ENCODE measurements around the gene MAPK1. TPM values are rescaled to one million over a fixed set of nuclear protein-coding genes. Genes with fewer than 3 reads are reported as not detected.

The MAPK1 gene
- total and polyA plus RNA-seq, 2 experiments from 2014 or later = 72.3 to 76.0 TPM

DNA sequence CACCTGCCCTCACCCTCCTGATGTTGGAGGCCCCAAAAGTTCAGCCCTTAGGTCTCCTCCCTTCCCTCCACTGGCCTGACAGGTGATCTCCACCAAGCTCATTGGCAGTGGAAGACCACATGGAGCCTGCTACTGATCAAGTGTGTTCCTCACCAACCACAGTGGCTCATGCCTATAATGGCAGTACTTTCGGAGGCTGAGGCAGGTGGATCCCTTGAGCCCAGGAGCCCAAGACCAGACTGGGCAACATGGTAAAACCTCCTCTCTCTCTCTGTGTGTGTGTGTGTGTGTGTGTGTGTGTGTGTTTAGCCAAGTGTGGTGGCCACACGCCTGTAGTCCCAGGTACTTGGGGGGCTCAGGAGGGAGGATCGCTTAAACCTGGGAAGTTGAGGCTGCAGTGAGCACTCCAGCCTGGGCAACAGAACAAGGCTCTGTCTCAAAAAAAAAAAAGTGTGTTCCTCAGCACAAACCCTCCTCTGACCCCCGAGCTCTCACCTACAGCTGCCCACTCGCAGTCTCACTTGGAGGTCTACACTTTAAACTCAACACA is 127.5 kb downstream of the MAPK1 start:
- no peaks in the 10 kb centered on the region; the same call in 1 of the 2 replicates for H3K27me3 ChIP-seq (replicated peaks; ENCODE audit: insufficient read depth)
- 0 out of 2 replicates have a peak, but pooled peaks cover 3% of the 10 kb centered on the region for H3K4me1 ChIP-seq (ENCODE audit: insufficient read depth)
- no peak overlapping the region for H2AFZ ChIP-seq
- H3K27ac ChIP-seq = no peak overlapping the region
- DNase-seq = no peak
- no peaks in the 10 kb centered on the region for H3K9me3 ChIP-seq (ENCODE audit: low read depth)
- no peak overlapping the region for H3K4me2 ChIP-seq (ENCODE audit: unreplicated experiment)
- no peaks in the 10 kb centered on the region for H4K20me1 ChIP-seq (ENCODE audit: insufficient read depth)
- no peak overlapping the region for H3K9ac ChIP-seq
- H3K79me2 ChIP-seq (ENCODE audit: insufficient read depth) = no peaks in the 10 kb centered on the region
- no peaks in the 10 kb centered on the region for H3F3A ChIP-seq (ENCODE audit: insufficient read depth)
- in situ Hi-C loops (cut with MboI) = no loop called here
- no peaks in the 10 kb centered on the region for H3K36me3 ChIP-seq (ENCODE audit: low read depth)
- 80% methylated on average over 5 of the region's 5 CpGs for WGBS, 2 experiments (ENCODE audit: low coverage in 1 of 2, low lambda C conversion rate in 2 of 2, missing lambda C conversion rate in 2 of 2)
- no peak overlapping the region for H3K4me3 ChIP-seq
- H3K9me2 ChIP-seq (ENCODE audit: insufficient read depth) = no peaks in the 10 kb centered on the region
- TF ChIP-seq EZH2phosphoT487 (IDR thresholded peaks at IDR 0.05; ENCODE audit: insufficient read depth, low read depth) = no peak
- no peak for TF ChIP-seq EZH2 (IDR thresholded peaks at IDR 0.05; ENCODE audit: insufficient read depth, poor library complexity, severe bottlenecking)

DNA sequence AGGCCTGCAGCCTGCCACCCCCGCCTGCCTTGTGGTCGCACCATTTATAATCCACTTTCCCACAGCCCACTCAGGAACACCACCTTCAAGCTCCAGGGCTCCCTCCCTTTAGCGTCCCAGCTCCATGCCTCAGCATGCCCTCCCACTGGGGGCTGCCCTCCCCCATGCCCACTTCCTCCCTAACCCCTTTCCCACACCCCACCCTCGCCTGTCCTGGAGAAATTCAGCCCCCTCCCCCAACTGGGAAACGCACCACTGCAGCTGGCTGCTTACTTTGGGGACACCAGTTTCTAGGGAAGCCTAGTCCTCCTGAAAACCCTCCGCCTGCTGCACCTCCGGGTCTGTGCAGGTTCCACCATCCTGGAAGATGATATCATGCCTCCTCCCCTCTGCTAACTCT is 128.5 kb downstream of the MAPK1 start:
- Histone ChIP-seq H3K4me2 (ENCODE audit: unreplicated experiment) (no peak overlapping the region), H3K79me2 (ENCODE audit: insufficient read depth) (no peaks in the 10 kb centered on the region), H3K36me3 (ENCODE audit: low read depth) (no peaks in the 10 kb centered on the region), H2AFZ (no peak overlapping the region), H3K27ac (no peak overlapping the region), H3K9me3 (ENCODE audit: low read depth) (no peaks in the 10 kb centered on the region), H3K9me2 (ENCODE audit: insufficient read depth) (no peaks in the 10 kb centered on the region), H4K20me1 (ENCODE audit: insufficient read depth) (no peaks in the 10 kb centered on the region), H3K27me3 (replicated peaks; ENCODE audit: insufficient read depth) (no peaks in the 10 kb centered on the region; the same call in 1 of the 2 replicates), H3K4me3 (no peak overlapping the region), H3F3A (ENCODE audit: insufficient read depth) (no peaks in the 10 kb centered on the region), H3K4me1 (ENCODE audit: insufficient read depth) (0 out of 2 replicates have a peak, but pooled peaks cover 3% of the 10 kb centered on the region), H3K9ac (no peak overlapping the region)
- DNase-seq = no peak
- TF ChIP-seq EZH2phosphoT487 (IDR thresholded peaks at IDR 0.05; ENCODE audit: insufficient read depth, low read depth) (no peak), EZH2 (IDR thresholded peaks at IDR 0.05; ENCODE audit: insufficient read depth, poor library complexity, severe bottlenecking) (no peak)
- WGBS, 2 experiments (ENCODE audit: low coverage in 1 of 2, low lambda C conversion rate in 2 of 2, missing lambda C conversion rate in 2 of 2) = 48 to 55% methylated on average over 6 to 7 of the region's 7 CpGs
- in situ Hi-C loops (cut with MboI) = no loop called here

DNA sequence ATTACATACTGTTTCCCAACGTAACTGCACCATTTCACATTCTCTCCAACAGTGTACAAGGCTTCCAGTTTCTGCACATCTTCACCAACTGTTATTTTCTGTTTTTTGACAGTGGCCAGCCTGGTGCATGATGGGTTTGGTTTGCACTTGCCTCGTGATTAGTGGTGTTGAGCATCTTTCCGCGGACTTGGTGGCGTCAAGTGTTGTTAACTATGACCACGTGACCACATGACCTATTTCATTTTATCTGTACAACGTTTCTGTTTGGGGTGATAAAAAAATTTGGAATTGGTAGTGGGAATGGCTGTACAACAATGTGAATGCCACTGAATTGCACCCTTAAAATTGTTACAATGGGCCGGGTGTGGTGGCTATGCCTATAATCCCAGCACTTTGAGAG is 129.4 kb downstream of the MAPK1 start:
- Histone ChIP-seq H4K20me1 (ENCODE audit: insufficient read depth) (no peaks in the 10 kb centered on the region), H3K9ac (no peak overlapping the region), H3K27me3 (replicated peaks; ENCODE audit: insufficient read depth) (no peaks in the 10 kb centered on the region; the same call in 1 of the 2 replicates), H3K9me2 (ENCODE audit: insufficient read depth) (no peaks in the 10 kb centered on the region), H3F3A (ENCODE audit: insufficient read depth) (no peaks in the 10 kb centered on the region), H3K79me2 (ENCODE audit: insufficient read depth) (no peaks in the 10 kb centered on the region), H3K9me3 (ENCODE audit: low read depth) (no peaks in the 10 kb centered on the region), H3K36me3 (ENCODE audit: low read depth) (no peaks in the 10 kb centered on the region), H3K4me2 (ENCODE audit: unreplicated experiment) (no peak overlapping the region), H2AFZ (no peak overlapping the region), H3K4me1 (ENCODE audit: insufficient read depth) (0 out of 2 replicates have a peak, but pooled peaks cover 3% of the 10 kb centered on the region), H3K27ac (no peak overlapping the region), H3K4me3 (no peak overlapping the region)
- 63 to 67% methylated on average over 8 of the region's 8 CpGs for WGBS, 2 experiments (ENCODE audit: low coverage in 1 of 2, low lambda C conversion rate in 2 of 2, missing lambda C conversion rate in 2 of 2)
- in situ Hi-C loops (cut with MboI) = no loop called here
- no peak for TF ChIP-seq EZH2phosphoT487 (IDR thresholded peaks at IDR 0.05; ENCODE audit: insufficient read depth, low read depth)
- no peak for TF ChIP-seq EZH2 (IDR thresholded peaks at IDR 0.05; ENCODE audit: insufficient read depth, poor library complexity, severe bottlenecking)
- DNase-seq = no peak

DNA sequence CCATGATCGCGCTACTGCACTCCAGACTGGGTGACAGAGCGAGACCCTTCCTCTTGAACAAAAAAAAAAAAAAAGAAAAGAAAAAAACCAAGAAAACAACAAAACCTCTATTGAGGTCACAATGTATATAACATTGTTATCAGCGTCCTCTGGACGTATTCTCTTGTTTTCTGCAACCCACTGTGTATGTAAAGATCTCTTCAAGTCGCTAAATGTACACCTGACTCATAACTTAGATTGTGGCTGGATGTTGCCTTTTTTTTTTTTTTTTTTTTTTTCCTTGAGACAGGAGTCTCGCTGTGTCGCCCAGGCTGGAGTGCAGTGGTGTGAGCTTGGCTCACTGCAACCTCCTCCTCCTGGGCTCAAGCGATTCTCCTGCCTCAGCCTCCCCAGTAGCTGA is 130.5 kb downstream of the MAPK1 start:
- Histone ChIP-seq H3K4me1 (ENCODE audit: insufficient read depth) (0 out of 2 replicates have a peak, but pooled peaks cover 3% of the 10 kb centered on the region), H3K4me2 (ENCODE audit: unreplicated experiment) (no peak overlapping the region), H3K9ac (no peak overlapping the region), H3K9me2 (ENCODE audit: insufficient read depth) (no peaks in the 10 kb centered on the region), H3K79me2 (ENCODE audit: insufficient read depth) (no peaks in the 10 kb centered on the region), H3K4me3 (no peak overlapping the region), H2AFZ (no peak overlapping the region), H4K20me1 (ENCODE audit: insufficient read depth) (no peaks in the 10 kb centered on the region), H3K9me3 (ENCODE audit: low read depth) (no peaks in the 10 kb centered on the region), H3K36me3 (ENCODE audit: low read depth) (no peaks in the 10 kb centered on the region), H3F3A (ENCODE audit: insufficient read depth) (no peaks in the 10 kb centered on the region), H3K27me3 (replicated peaks; ENCODE audit: insufficient read depth) (peaks cover 4% of the 10 kb centered on the region; the same call in 1 of the 2 replicates), H3K27ac (no peak overlapping the region)
- DNase-seq = no peak
- in situ Hi-C loops (cut with MboI) = no loop called here
- 69 to 72% methylated on average over 9 of the region's 9 CpGs for WGBS, 2 experiments (ENCODE audit: low coverage in 1 of 2, low lambda C conversion rate in 2 of 2, missing lambda C conversion rate in 2 of 2)
- TF ChIP-seq EZH2 (IDR thresholded peaks at IDR 0.05; ENCODE audit: insufficient read depth, poor library complexity, severe bottlenecking) (no peak), EZH2phosphoT487 (IDR thresholded peaks at IDR 0.05; ENCODE audit: insufficient read depth, low read depth) (no peak)
